ENCODE results near the gene TAAR8.

- TF ChIP-seq CTCF (IDR thresholded peaks at IDR 0.05) (no peak), EP300 (IDR thresholded peaks at IDR 0.05) (no peak)
Observed at GRCh38 chr6:132596201-132596600, 43.7 kb downstream of the TAAR8 start.

All from suprapubic skin (tissue), 3 donors.